Measurements from ENCODE around the gene LHPP. TPM values are rescaled to one million over a fixed set of nuclear protein-coding genes. Genes with fewer than 3 reads are reported as not detected.
A peak's percentile ranks its signal among the peaks of the same experiment; 100 is the strongest.

LHPP gene
- total and polyA plus RNA-seq, 8 donors = 12.2 to 26.8 (median 15.0) TPM

DNA sequence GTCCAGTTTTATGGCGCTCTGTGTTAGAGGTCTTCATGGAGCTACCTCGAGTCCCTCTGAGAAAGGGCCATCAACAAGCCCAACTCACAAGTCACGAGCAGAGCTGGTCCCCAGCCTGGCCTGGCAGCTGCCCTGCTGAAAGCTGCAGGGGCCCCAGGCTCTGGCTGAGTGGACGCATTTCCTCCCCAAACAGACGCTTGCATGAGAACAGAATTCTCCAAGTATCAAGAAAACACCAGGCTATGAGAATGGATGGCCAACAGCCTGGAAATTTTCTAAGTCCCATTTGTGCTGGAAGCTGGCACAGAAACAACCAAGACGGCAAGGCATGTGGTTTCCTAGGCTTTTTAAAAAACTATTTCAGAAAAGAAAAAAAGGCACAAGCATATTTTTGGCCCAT is 167.8 kb downstream of the LHPP start:
- H3K27ac ChIP-seq = no peak overlapping the region
- no peak overlapping the region for H3K4me3 ChIP-seq
- H3K4me1 ChIP-seq = peaks cover 47 to 73% of the 10 kb centered on the region in 2 donors
- DNase-seq (no peak), ATAC-seq (no peak)
- H3K9me3 ChIP-seq = peaks cover 0 to under 1% of the 10 kb centered on the region in 2 donors
- intact Hi-C loops (cut with DNase I) = no loop called here
- H3K27me3 ChIP-seq = no peaks in the 10 kb centered on the region
- TF ChIP-seq, protein P1, sequence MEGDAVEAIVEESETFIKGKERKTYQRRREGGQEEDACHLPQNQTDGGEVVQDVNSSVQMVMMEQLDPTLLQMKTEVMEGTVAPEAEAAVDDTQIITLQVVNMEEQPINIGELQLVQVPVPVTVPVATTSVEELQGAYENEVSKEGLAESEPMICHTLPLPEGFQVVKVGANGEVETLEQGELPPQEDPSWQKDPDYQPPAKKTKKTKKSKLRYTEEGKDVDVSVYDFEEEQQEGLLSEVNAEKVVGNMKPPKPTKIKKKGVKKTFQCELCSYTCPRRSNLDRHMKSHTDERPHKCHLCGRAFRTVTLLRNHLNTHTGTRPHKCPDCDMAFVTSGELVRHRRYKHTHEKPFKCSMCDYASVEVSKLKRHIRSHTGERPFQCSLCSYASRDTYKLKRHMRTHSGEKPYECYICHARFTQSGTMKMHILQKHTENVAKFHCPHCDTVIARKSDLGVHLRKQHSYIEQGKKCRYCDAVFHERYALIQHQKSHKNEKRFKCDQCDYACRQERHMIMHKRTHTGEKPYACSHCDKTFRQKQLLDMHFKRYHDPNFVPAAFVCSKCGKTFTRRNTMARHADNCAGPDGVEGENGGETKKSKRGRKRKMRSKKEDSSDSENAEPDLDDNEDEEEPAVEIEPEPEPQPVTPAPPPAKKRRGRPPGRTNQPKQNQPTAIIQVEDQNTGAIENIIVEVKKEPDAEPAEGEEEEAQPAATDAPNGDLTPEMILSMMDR (IDR thresholded peaks at IDR 0.05) = no peak
- no peaks in the 10 kb centered on the region for H3K36me3 ChIP-seq

DNA sequence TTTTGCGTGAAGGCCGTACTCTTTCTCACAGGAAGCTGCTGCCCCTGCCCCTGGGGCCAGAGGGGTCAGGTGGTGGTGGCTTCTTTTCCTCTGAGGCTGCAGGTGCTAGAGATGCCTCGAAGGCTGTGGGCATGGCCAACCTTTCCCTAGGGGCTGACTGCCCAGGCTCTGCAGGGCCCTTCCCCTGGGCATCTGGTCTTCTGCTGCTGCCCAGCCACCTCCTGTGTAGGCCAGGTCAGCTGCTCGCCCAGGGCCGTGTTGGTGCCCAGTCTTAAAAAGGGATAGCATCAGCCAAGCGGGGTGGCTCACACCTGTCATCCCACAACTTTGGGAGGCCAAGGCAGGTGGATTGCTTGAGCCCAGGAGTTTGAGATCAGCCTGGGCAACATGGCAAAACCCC is 168.2 kb downstream of the LHPP start:
- DNase-seq (no peak), ATAC-seq (no peak)
- TF ChIP-seq, protein P1 (IDR thresholded peaks at IDR 0.05) = no peak
- no peaks in the 10 kb centered on the region for H3K27me3 ChIP-seq
- H3K4me1 ChIP-seq = peaks cover 47 to 73% of the 10 kb centered on the region in 2 donors
- H3K4me3 ChIP-seq = no peak overlapping the region
- no peak overlapping the region for H3K27ac ChIP-seq
- H3K36me3 ChIP-seq = no peaks in the 10 kb centered on the region
- peaks cover 0 to 2% of the 10 kb centered on the region in 2 donors for H3K9me3 ChIP-seq
- intact Hi-C loops (cut with DNase I) = loop anchor here in 1 of 2 donors (5.0 kb wide), 1 partner anchor 112 kb away; the partner anchor contains the start of gene FAM53B

DNA sequence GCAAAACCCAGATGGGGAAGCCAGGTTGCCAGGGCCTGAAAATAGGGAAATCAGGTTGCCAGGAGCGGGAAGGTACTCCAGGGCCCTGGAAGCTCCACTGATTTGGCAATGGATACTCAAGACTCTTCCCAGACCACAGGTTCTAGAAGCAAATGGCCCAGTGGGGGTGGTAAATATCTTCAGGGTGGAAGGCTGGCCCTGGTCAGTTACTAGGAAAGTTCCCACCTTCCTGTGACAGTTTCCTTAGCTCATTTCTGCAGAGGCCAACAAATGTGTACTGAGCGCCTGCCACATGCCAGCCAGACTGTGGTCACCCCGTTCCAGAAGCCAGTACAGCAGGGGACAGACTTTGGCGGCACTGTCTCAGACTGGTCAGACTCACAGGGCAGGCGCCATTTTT is 168.9 kb downstream of the LHPP start:
- peaks cover 0 to 2% of the 10 kb centered on the region in 2 donors for H3K9me3 ChIP-seq
- intact Hi-C loops (cut with DNase I) = loop anchor here in 1 of 2 donors (5.0 kb wide), 1 partner anchor 112 kb away; the partner anchor contains the start of gene FAM53B
- peaks cover 47 to 73% of the 10 kb centered on the region in 2 donors for H3K4me1 ChIP-seq
- DNase-seq (no peak), ATAC-seq (no peak)
- H3K4me3 ChIP-seq = no peak overlapping the region
- no peaks in the 10 kb centered on the region for H3K36me3 ChIP-seq
- peak overlapping the region in 1 of 2 donors; percentile 57 for H3K27ac ChIP-seq
- no peaks in the 10 kb centered on the region for H3K27me3 ChIP-seq
- TF ChIP-seq, protein P1 (IDR thresholded peaks at IDR 0.05) = no peak

DNA sequence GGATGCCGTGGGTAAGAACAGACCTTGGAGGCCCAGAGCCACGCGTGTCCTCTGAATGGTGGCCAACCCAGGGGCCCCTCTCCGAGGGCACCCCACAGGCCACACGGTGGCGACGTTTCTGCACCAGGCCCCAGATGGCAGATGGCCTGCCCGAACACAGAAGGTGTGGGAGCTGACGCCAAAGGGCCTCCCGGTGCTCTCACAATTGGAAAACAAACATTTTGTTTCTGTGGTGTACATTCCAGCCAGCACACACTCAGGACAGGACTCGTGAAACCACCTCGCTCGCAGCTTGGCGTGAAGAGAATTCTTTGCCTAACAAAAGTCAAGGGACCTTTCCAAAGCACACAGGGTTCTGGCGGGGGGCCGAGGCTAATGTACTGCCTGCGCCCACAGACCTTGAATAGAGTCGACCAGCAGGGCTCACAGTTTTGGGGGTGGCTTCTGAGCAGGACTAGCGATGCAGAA is 170.5 kb downstream of the LHPP start:
- H3K27ac ChIP-seq = peak overlapping the region; percentile 57 to 61
- H3K4me3 ChIP-seq = no peak overlapping the region
- ATAC-seq (peak; percentile 91), DNase-seq (peak; percentile 47 to 90 (median 78))
- peaks cover 0 to 2% of the 10 kb centered on the region in 2 donors for H3K9me3 ChIP-seq
- TF ChIP-seq, protein P1 (IDR thresholded peaks at IDR 0.05) = peak; percentile 28 to 60
- intact Hi-C loops (cut with DNase I) = loop anchor here in 1 of 2 donors (5.0 kb wide), 1 partner anchor 110 kb away; the partner anchor contains the start of gene FAM53B
- peaks cover 39 to 75% of the 10 kb centered on the region in 2 donors for H3K4me1 ChIP-seq
- H3K36me3 ChIP-seq = no peaks in the 10 kb centered on the region
- H3K27me3 ChIP-seq = no peaks in the 10 kb centered on the region

DNA sequence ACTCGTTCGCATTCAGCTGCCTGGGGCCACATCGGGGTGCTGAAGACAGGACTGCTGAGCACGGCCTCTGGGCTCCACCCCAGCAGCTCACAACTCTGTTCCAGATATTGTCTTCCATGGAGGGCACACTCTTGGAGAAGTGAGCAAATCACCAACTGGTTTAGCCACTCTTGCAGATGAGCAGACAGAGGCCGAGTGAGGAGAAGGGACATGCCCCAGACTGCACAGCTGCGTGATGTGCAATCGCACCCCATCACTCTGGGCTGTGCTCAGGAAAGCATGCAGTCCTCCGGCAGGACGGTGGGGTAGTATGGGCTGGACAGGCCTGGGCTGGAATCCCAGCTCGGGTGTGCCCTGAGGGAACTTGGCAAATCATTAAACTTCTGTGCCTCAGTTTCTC is 170.9 kb downstream of the LHPP start:
- ATAC-seq (peak; percentile 47), DNase-seq (peak in 3 of 4 donors; percentile 45 to 92 (median 85))
- H3K27ac ChIP-seq = peak overlapping the region; percentile 57 to 61

More for the DNA sequence above, 170.9 kb downstream of the LHPP start:
- Histone ChIP-seq H3K36me3 (no peaks in the 10 kb centered on the region), H3K27me3 (no peaks in the 10 kb centered on the region), H3K9me3 (peaks cover 0 to 2% of the 10 kb centered on the region in 2 donors), H3K4me1 (peaks cover 35 to 75% of the 10 kb centered on the region in 2 donors), H3K4me3 (no peak overlapping the region)
- intact Hi-C loops (cut with DNase I) = loop anchor here in 1 of 2 donors (5.0 kb wide), 1 partner anchor 110 kb away; the partner anchor contains the start of gene FAM53B
- TF ChIP-seq, protein P1 (IDR thresholded peaks at IDR 0.05) = no peak

Measured in left lung (tissue), 10 donors.